ENCODE results near the gene S1PR2. TPM values are rescaled to one million over a fixed set of nuclear protein-coding genes. Genes with fewer than 3 reads are reported as not detected.
"Not testable (repeated sequence)": the region's sequence is repeated elsewhere in the genome, so short reads cannot be mapped to it uniquely, and the experiment has no call there.

Gene S1PR2
- total RNA-seq, 1 experiment from 2014 or later, result 6.9 TPM

DNA sequence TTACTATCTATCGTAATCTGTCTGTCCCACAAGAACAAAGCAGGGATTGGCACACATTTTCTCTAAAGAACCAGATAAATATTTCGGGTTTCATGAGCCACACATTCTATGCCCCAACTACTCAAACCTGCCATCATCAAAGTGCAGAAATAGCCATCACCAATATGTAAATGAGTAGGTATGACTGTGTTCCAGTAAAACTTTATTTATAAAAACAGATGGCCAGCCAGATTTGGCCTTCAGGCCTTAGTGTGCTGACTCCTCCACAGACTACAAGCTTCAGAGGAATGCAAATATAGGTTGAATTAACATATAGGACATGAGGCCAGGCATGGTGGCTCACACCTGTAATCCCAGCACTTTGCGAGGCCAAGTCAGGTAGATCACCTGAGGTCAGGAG lies 27.4 kb downstream of the S1PR2 start:
- peaks cover 11% of the 10 kb centered on the region; the same call in 1 of the 2 replicates for H3K9me3 ChIP-seq (ENCODE audit: insufficient read depth, low read depth)
- no peaks in the 10 kb centered on the region for H3K79me2 ChIP-seq (ENCODE audit: low read depth)
- intact Hi-C loops (cut with micrococcal nuclease; ENCODE audit: unreplicated experiment), result no loop called here
- H3K4me1 ChIP-seq (replicated peaks; ENCODE audit: insufficient read depth), result peaks cover 35% of the 10 kb centered on the region
- peak overlapping the region; percentile 69 for H3K4me2 ChIP-seq
- ChIA-PET CTCF (interaction anchor here (1.0 kb wide), 1 partner anchor 11 kb away, joined by 17 read pairs; no protein-coding TSS in a partner anchor), POLR2A (ENCODE audit: unreplicated experiment) (no interaction called here)
- H3F3A ChIP-seq (ENCODE audit: insufficient read depth, low read depth), result peaks cover 45% of the 10 kb centered on the region
- peak overlapping the region; percentile 96 for H3K27ac ChIP-seq
- no peak overlapping the region for H3K4me3 ChIP-seq
- H3K27me3 ChIP-seq (ENCODE audit: insufficient read depth, low read depth), result no peaks in the 10 kb centered on the region
- TF ChIP-seq, protein P1, sequence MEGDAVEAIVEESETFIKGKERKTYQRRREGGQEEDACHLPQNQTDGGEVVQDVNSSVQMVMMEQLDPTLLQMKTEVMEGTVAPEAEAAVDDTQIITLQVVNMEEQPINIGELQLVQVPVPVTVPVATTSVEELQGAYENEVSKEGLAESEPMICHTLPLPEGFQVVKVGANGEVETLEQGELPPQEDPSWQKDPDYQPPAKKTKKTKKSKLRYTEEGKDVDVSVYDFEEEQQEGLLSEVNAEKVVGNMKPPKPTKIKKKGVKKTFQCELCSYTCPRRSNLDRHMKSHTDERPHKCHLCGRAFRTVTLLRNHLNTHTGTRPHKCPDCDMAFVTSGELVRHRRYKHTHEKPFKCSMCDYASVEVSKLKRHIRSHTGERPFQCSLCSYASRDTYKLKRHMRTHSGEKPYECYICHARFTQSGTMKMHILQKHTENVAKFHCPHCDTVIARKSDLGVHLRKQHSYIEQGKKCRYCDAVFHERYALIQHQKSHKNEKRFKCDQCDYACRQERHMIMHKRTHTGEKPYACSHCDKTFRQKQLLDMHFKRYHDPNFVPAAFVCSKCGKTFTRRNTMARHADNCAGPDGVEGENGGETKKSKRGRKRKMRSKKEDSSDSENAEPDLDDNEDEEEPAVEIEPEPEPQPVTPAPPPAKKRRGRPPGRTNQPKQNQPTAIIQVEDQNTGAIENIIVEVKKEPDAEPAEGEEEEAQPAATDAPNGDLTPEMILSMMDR (conservative IDR thresholded peaks at IDR 0.05), result no peak
- no peak for TF ChIP-seq EZH2 (IDR thresholded peaks at IDR 0.05; ENCODE audit: low read depth)
- DNase-seq, result peak in 1 of 2 experiments; percentile 35
- no peaks in the 10 kb centered on the region for H4K20me1 ChIP-seq (ENCODE audit: insufficient read depth)
- no peaks in the 10 kb centered on the region for H3K36me3 ChIP-seq (ENCODE audit: low read depth)
- BruUV-seq (replicated peaks), result no TSS peak
- H2AFZ ChIP-seq, result no peak overlapping the region
- H3K9me2 ChIP-seq (ENCODE audit: insufficient read depth), result no peaks in the 10 kb centered on the region

DNA sequence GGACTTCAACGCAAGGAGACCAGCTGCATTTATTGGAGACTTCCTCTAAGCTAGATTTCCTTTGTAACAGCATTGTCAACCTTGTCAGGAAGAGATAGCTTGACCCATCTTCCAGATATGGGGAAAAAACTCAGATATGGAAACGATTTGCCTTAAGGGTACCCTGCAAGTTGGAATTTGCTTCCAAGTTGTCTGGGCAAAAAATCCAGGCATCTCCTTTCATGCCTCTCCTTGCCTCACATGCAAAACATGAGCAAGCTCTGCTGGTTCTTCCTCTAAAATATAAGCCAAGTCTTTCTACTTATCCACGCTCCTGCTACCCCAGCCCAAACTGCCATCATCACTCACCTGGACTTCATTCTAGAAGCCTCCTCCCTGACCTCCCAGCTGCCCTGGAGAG lies 30.0 kb downstream of the S1PR2 start:
- no peak overlapping the region for H3K4me3 ChIP-seq
- no peak overlapping the region for H3K27ac ChIP-seq
- intact Hi-C loops (cut with micrococcal nuclease; ENCODE audit: unreplicated experiment), result no loop called here
- DNase-seq, result no peak
- no peaks in the 10 kb centered on the region for H3K79me2 ChIP-seq (ENCODE audit: low read depth)
- ChIA-PET POLR2A (ENCODE audit: unreplicated experiment) (no interaction called here), CTCF (no interaction called here)
- no peaks in the 10 kb centered on the region for H4K20me1 ChIP-seq (ENCODE audit: insufficient read depth)
- peaks cover 34% of the 10 kb centered on the region for H3F3A ChIP-seq (ENCODE audit: insufficient read depth, low read depth)
- BruUV-seq (replicated peaks), result no TSS peak
- H3K4me2 ChIP-seq, result no peak overlapping the region
- no peaks in the 10 kb centered on the region for H3K9me3 ChIP-seq (ENCODE audit: insufficient read depth, low read depth)
- no peak overlapping the region for H2AFZ ChIP-seq
- H3K9me2 ChIP-seq (ENCODE audit: insufficient read depth), result no peaks in the 10 kb centered on the region
- no peaks in the 10 kb centered on the region for H3K27me3 ChIP-seq (ENCODE audit: insufficient read depth, low read depth)
- TF ChIP-seq, protein P1 (conservative IDR thresholded peaks at IDR 0.05), result no peak
- no peak for TF ChIP-seq EZH2 (IDR thresholded peaks at IDR 0.05; ENCODE audit: low read depth)
- H3K36me3 ChIP-seq (ENCODE audit: low read depth), result no peaks in the 10 kb centered on the region
- H3K4me1 ChIP-seq (replicated peaks; ENCODE audit: insufficient read depth), result peaks cover 26% of the 10 kb centered on the region

DNA sequence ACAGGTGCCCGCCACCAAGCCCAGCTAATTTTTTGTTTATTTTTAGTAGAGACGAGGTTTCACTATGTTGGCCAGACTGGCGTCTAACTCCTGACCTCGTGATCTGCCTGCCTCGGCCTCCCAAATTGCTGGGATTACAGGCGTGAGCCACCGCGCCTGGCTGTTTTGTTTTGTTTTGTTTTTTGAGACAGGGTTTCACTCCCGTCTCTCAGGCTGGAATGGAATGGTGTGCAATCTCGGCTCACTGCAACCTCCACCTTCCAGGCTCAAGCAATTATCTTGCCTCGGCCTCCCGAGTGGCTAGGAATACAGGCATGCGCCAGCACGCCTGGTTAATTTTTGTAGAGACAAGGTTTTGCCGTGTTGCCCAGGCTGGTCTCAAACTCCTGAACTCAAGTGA lies 31.0 kb downstream of the S1PR2 start:
- H3K27me3 ChIP-seq (ENCODE audit: insufficient read depth, low read depth); CTCF ChIA-PET; H4K20me1 ChIP-seq (ENCODE audit: insufficient read depth); H2AFZ ChIP-seq; POLR2A ChIA-PET (ENCODE audit: unreplicated experiment); H3K4me2 ChIP-seq; H3K9me3 ChIP-seq (ENCODE audit: insufficient read depth, low read depth); DNase-seq; H3K79me2 ChIP-seq (ENCODE audit: low read depth); H3K4me3 ChIP-seq; BruUV-seq (replicated peaks); intact Hi-C loops (cut with micrococcal nuclease; ENCODE audit: unreplicated experiment); H3K27ac ChIP-seq; H3K36me3 ChIP-seq (ENCODE audit: low read depth); H3K9me2 ChIP-seq (ENCODE audit: insufficient read depth): not testable (repeated sequence)
- Histone ChIP-seq H3F3A (ENCODE audit: insufficient read depth, low read depth) (peaks cover 23% of the 10 kb centered on the region), H3K4me1 (replicated peaks; ENCODE audit: insufficient read depth) (peaks cover 21% of the 10 kb centered on the region)

DNA sequence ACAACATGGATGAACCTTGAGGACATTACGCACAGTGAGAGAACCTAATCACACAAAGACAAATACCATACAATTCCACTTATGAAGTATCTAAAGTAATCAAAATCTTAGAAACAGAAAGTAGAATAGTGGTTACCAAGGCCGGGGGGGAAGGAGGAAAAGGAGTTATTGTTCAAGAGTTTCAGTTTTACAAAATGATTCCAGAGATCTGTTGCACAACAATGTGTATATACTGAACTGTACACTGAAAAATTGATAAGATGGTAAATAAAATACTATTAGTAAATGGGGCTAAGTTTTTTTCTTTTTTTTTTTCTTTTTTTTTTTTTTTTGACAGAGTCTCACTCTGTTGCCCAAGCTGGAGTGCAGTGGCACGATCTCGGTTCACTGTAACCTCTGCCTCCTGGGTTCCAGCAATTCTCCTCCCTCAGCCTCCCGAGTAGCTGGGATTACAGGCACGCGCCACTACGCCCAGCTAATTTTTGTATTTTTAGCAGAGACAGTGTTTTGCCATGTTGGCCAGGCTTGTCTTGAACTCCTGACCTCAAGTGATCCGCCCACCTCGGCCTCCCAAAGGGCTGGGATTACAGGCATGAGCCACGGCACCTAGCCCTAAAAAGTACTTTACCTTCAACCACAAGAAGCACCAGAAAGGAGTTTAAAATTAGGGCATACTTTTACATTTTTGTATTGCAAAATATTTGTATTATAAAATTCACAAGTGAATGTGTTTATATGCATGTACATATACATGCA lies 32.1 kb downstream of the S1PR2 start:
- H3K27ac ChIP-seq; BruUV-seq (replicated peaks); intact Hi-C loops (cut with micrococcal nuclease; ENCODE audit: unreplicated experiment); H3K4me2 ChIP-seq; H3K9me2 ChIP-seq (ENCODE audit: insufficient read depth); H3K27me3 ChIP-seq (ENCODE audit: insufficient read depth, low read depth); H3K79me2 ChIP-seq (ENCODE audit: low read depth); H3K9me3 ChIP-seq (ENCODE audit: insufficient read depth, low read depth); DNase-seq; H2AFZ ChIP-seq; POLR2A ChIA-PET (ENCODE audit: unreplicated experiment); H4K20me1 ChIP-seq (ENCODE audit: insufficient read depth); H3K4me3 ChIP-seq; H3K36me3 ChIP-seq (ENCODE audit: low read depth): not testable (repeated sequence)
- peaks cover 14% of the 10 kb centered on the region for H3F3A ChIP-seq (ENCODE audit: insufficient read depth, low read depth)
- peaks cover 11% of the 10 kb centered on the region for H3K4me1 ChIP-seq (replicated peaks; ENCODE audit: insufficient read depth)
- CTCF ChIA-PET, result interaction anchor here (0.6 kb wide), 1 partner anchor 21 kb away, joined by 4 read pairs; no protein-coding TSS in a partner anchor

All from PC-9 (cell line).